T-helper 2 cell (primary cell): Measurements from ENCODE around the gene MAL.

ENCODE experiments used
- DNase-seq, 5 experiments: peaks; one replicate each; pipeline versions ENCODE4 v3.0.0 to v3.0.0-alpha.2; 2012 to 2022

The MAL gene

DNA sequence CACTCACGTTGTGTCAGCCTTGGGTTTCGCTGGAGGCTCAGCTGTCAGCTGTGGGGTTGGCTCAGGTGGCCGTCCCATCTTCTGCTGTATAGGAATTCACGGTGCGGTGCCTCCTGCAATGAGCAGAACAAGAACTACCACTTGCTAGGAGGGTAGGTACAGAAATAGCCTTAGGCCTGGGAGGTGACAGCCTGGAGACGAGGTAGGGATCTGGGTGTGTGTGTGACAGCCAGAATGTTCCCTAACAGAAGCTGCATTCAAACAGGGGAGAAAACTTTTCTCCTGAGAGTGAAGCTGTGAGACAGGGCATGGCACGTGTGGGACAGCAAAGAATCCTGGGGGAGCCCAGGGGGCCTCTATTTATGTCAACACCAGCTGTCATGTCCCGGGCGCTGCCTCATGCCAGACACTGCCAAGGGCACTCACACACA, 8.4 kb upstream of the MAL start:
- DNase-seq: no peak

DNA sequence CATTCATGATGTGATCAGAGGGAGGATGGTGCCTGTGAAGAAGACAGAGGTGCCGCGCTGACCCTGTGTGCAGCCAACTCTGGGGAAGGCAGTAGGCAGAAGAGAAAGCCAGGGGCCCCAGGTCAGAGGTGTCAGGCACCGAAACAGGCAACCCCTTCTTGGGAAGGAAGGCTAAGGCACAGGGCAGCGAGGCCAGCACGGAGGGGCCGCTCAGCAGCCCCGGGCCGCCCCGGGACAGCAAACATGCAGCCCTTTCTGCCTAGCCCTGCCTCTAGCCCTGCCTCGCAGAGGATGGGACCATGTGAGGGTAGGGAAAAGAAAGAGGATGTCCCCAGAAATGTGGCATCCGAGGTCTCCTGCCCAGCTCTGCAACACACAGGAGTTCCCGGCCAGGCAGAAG, 7.7 kb upstream of the MAL start:
- DNase-seq: no peak

DNA sequence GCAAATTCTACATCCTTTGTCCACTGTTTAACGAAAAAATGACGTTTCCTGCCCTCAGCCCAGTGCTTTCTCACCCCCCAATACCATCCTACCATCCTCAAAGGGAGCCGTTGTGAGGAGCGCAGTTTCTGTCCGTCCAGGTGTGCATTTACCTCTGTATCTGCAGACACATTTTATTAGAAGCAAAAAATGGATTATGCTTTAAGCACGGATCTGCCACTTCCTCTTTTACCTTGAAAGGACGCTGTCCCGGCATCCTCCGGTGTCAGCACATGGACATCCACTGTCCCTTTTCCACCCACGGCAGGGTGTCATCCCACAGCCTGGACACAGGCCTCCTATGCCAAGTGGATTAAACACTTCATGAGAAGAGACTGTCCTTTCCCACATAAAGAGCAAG, 7.2 kb upstream of the MAL start:
- DNase-seq: no peak

DNA sequence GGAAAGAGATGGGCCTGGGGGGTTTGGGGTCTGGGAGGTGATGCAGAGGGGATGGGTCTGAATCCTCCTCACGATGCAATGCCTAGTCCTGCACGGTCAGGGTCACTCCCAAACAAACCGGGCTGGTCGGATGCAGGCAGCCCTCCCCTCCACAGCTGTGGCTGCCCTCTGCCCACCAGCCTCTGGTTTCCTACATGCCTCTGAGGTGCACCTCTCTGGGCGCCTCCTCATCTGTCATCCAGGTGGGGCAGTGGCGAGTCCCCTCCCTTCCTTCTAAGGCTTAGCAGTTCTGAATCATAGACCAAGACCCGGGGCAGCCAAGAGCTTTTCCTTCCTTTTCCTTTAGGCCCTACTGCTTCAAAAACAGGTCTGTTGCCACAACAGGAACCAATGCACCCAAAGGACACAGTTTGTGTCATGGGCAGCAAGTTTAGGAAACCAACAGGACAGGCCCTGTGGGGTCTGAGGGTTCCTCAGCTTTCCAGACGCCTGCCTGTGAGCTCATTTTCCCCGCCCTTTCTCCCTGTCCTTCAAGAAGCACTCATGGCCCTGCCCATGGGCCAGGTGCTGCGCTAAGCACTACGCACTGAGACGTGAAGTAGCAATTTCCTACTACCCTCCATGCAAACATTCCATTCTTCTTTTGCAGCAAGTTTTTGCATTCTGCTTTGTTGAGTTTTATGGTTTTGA, 6.5 kb upstream of the MAL start:
- no peak for DNase-seq

DNA sequence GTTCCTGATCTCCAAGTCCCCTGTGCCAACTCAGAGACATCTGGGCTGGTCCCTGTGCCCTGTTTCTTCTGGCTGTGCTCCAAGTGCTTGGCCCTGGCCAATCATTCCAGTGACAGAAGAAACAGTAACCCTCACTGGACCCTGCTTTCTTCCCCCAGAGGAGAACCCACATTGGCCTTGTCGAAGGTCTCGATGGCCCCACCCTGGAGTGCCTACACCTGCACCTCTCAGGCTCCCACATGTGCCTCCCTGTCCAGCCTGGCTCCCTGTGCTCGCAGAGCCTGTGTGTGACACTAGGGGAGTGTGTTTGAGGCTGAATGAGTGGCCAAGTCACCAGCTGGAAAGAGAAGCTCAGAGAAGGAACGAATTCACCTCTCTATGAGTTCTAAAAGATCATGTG, 5.9 kb upstream of the MAL start:
- no peak for DNase-seq

DNA sequence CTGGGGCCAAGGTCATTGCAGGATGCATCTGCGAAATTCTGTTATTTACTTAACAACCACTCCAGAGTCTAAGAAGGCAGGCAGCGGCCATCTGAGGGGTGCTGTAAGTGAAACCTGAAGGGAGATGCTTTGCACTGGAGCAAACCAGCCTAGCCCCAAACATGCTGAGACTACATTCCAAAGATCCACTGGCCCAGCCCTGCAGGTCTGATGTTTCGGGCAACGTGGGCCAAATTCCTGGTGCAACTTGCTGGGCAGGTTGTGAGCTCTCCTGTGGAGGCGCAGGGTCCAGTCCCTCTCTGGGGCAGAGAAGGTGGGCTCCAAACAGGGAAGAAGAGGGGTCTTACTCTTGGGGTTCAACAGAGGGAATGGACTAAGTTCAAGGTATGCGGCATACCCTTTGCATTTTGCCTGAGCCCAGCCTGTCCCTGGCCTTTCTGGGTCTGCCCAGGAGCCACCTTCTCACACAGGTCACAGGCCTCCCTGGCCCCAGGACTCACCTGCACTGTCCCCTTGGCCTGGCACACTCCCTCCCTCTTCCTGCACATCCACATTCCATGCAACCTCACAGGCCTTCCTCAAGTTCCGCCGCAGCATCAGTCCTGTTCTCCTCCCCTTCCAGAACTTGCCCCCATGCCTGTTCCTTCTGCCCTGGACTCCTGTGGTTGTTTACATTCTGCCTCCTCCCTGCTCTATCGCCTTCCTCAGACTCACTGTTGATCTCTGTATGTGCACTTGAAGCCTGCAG, 5.1 kb upstream of the MAL start:
- DNase-seq: no peak

DNA sequence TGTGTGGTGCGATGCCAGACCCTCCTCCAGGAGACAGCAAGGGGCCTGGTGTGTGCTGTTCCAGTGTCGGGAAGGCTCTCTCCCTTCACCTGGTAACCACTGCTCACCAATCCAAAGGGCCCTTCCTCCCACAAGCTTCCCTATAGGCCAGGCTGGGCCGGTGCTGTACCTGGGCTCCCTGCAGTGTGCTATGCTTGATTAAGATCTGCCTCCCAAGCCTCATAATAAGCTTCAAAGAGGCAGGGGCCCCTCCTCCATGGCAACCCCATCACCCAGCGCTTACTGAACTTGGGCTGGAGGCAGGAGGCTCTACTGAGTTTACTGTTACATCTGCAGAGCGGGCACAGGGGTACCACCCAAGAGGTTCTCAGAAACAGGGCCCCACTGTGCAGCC, 4.5 kb upstream of the MAL start:
- no peak for DNase-seq

DNA sequence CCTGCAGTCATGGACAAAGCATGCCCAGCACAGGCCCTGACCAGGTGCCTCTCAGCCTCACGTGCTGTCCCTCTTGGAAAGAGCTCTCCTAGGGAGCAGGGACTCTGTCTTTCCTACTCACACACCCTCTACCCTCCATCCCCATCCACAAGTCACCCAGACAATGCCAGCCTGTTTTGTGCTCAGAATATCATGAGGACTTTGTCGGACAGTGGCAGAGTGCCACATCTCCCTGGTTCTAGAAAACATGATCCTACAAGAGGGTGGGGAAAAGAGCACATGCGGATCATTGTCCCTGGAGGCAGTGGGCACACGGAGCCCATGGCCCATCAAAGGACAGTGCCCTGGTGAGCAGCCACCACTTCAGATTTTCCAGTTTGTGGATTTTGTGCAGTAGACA, 3.7 kb upstream of the MAL start:
- no peak for DNase-seq

DNA sequence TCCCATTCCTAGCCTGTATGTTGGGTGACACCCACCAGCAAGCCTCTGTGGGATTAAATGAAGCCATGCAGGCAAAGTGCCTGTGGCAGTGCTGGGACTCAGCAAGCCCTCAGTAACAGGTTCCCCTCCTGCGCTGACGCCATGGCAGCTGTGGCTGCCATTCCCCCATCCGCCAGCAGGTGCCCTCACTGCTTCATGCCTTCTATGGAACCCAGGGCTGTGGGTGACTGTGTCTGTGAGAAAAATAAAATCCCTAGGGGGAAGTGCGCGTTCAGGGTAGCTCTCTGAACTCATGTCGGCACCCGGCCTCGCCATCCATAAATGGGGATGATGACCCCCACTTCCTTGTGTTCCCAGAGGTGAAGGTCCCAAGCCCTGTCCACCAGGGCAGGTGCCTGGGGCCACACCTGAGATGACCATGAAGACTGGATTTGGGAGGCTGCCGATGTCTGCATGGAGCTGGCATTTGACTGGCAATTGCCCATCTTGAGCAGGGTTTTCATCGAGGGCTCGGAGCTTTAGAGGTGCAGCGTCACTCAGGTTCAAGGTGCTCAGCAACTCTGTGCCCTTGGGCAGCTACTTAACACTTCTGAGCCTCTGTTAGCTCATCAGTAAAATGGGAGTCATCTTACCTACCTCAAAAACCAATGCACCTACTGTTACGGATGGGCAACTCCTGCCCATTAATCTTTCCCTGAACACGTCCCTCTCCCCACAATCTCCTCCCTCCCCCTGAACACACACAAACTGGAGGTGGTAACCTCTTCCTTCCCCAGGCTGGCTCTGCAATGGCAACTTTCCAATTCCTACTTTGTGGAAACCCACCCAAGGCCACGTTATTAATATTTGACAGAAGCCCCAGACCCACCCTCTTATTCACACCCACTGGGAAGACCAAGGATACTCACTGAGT, 2.9 kb upstream of the MAL start:
- DNase-seq: peak; percentile 23 to 87 (median 69)

DNA sequence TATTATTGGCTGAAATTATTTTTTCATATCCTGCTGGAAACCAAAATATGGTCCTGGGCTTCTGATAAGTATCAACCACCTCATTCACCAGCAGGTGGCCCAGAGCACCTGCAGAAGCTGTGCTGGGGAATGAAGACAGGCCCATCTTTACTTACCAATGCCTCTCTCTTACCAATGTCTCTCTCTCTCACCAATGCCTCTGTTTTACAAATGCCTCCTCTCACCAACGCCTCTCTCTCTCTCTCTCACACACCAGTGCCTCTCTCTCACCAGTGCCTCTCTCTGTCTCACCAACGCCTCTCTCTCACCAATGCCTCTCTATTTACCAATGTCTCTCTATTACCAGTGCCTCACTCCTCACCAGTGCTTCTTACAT, 2.3 kb upstream of the MAL start:
- peak in 4 of 5 experiments; percentile 15 to 89 (median 25) for DNase-seq

DNA sequence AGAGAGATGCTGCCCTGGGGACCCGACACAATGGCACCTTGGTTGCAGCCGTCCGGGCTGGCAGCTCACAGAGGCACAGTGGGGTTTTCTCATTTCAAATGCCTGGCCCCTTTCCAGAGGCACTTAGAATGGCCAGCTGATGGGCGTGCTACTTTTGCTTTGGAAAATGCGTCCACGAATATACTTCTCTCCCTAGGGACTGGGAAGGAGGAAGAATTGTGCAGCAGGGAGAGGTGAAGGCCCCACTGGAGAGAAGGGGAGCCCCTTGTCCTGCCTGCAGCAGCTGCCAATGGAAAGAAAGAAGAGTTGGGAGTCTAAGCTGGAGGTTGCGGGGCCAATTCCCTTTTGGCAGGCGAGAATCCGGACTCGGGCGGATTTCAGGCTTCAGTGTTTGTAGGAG, 1.1 kb upstream of the MAL start:
- no peak for DNase-seq

DNA sequence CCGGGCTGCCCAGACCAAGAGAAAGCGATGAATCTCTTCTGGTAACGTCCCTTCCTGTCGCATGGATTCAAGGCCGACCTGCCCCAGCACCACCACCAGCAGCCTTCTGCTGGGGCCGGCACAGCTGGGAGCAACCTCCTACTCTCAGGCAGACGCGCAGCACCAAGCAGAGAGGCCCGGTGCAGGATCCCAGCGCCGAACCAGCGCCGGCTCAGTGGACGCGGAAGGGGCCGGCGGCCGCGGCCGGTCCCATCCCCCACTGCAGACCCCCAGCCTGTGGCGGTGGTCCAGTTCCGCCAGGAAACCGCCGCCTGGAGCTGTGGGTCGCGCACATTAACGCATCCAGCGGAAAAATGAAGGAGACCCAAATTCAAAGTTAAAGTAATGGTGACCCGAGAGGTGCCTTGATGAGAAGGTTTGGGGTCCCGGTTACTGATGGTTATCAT, 525 bp upstream of the MAL start:
- peak in 1 of 5 experiments; percentile 54 for DNase-seq

DNA sequence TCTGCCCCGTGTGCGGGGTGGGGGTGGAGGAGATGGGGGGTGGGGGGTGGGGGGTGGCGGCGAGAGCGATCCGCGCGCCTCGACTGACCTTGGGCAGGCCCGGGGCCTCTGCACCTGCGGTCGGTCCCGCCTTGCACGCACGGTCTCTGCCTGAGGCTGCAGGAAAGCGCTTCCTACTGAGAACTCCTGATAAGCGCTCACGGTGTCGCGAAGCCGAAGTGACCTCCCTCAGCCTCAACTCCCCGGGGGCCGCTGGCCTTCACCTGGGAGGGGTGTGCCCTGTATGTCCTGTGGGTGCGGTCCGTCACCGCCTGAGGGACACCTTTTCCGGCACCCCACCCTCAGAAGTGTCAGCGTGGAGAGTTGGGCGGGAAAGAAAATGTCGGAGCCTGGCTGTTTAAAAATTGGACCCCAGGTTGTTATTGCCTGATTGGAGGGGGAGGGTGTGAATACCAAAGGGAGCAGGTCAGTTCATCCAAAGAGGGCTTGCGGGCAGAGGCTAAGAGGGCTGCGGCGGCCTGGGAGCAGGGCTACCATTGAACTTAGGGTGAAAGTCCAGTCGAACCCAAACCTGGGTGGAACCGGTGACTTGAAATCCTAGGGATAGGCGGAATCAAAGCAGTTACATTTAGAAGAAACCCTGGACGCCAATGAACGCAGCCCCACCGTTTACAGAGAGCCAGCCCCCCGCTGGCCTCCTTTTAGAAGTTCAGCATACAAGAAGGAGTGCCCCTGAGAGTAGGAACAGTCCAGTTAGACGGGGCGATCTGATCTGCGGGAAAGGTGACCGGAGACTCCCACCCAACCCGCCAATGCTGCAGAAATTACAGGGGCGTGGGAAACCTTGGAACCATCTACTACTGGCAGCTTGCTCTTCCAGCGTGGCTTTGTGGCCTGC, 1.2 kb downstream of the MAL start:
- DNase-seq: peak in 1 of 5 experiments; percentile 62

DNA sequence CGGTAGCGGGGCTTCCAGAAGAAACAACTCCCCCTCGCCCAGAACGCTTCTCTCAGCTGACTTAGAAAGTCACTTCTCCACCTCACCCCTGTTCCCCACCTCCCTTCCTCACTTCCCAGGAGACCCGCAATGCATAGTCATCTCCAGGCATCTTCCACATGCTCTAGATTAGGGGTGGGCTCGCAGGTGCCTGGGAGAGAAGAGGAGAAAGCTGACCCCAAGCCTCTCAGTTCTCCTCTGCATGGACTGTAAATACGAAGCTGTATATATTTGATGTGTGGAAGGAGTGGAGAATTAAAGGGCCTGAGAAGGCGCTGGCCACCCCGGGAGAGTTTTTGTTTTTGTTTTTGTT, 1.8 kb downstream of the MAL start:
- no peak for DNase-seq

DNA sequence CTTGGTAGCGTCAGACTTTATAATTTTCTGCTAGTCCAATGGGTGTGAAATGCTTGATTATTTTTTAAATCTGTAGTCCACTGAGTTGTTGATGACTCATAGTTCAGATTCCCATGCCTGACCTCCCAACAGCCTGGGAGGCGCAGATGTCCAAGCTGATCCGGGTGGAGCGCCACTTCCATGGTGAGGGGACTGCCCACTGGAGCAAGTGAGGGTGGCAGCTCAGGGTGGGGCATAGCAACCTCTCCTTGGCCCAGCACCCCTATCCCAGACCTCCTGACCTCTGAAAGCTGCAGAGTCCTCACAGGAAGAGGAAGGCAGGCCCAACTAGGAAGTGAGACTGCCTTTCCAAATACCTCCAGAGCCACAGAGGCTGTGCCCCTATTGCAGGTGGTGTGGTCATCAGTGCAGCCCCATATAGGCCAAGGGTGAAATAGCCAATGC, 4.4 kb downstream of the MAL start:
- no peak for DNase-seq

DNA sequence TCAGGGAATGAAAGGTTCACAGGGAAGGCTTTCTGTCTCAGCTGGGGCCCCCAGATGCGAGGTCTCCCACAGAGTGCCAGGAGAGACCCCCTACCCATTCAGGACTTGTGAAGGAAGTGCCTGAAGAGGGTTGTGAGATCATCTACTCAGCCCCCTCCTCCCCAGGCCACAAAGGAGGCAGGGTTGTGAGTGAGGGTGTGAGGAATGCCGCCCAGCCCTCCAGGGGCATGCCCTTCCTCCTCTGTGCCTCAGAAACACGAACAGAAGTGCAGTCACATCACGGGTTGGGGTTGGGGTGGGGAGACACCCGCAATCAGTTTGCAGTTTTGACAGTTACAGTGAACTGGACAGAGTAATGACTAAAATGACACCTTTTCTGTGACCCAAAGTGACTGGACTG, 5.0 kb downstream of the MAL start:
- DNase-seq: no peak

DNA sequence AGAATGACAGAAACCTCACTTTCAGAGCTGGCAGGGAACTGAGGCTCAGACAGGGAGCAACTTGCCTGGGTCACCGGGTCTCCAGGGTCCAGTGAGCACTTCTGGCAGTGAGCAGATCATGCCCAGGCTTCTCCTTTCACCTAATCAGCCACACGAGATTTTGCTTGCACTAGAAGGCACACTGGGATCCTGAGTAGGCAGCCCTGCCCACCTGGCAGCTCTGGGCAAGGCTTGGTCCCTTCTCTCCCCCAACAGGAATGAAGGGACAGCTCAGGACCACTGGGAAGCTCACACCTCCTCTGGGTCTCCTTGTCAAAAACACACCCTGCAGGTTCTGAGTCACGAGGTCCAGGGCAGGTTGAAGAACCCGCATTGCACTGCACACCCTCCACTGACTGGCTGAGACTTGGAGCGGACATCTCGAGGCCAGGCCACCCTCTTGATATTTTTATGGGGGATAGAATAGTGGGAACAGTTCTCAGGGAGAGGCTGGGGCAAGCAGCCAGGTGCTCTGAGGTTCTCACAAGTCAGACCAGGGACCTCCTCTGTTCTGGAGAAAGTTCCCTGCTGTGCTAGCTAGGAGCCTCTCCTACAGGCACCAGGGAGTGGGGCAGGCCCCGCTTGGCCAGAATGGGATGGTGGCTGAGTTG, 5.7 kb downstream of the MAL start:
- no peak for DNase-seq

DNA sequence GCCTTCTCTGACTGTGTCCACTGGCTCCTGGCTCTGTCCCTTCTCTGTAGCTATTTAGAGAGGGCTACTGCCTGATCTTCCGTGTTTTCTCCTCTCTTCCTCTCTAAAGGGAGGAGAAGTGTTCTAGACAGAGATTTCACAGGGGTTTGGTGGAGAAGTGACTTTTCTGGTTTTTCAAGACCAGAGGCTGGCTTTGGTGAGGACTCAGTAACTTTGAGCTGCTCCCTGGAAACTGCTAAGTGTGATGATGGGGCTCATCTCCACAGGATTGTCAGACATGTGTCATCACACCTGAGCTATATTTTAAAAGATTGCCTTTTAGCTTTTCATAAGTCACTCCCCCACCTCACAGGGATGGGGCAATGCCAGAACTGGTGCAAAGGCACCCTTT, 6.2 kb downstream of the MAL start:
- no peak for DNase-seq

DNA sequence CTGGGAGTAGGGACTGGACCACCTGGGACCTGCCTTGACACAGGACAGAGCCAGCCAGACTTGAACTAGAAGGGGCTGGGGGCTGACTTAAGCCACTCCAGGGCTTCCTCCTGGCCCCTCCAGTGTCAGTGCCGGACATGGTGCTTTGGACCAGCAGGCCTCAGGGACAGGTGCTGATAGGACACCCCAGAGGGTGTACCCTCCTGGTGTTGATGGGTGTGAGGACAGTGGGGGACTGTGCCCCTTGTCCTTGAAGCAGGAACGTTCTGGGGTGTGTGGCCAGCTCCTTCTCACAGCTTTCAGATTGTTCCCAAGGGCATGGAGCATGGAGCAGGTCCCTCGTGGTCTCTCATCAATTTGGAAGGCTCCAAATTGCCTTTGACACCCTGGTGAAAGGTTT, 6.8 kb downstream of the MAL start:
- no peak for DNase-seq

DNA sequence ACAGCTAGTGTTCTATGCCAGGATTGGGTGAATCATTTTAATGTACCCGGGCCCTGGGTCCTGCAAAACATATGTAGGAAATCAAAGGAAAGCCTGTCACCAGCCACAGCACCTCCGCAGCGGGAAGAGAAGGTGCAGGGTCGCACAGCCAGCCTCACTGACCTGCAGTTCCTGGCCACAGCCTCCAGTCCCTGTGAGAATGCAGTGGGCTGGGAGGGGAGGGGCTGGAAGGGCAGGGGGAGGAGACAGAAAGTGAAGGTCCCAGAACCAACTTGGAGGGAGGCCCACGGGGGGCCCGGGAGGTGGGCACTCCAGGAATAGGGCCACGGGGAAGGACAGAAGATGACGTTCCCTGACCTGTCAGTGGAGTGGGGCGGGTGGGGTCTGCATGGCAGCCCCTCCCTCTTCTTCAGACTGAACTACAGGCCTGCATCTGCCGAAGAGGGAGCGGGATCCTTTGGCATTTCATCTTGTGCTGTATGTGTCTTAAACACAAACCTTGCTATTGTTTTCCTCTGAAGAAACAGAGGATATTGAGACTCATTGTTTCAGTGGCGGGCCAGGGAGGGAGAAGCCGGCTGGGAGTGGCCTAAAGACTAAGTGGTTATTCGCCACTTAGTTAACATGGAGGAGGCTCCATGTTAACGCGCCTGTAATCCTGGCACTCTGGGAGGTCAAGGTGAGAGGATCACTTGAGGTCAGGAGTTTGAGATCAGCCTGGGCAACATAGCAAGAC, 7.5 kb downstream of the MAL start:
- no peak for DNase-seq

DNA sequence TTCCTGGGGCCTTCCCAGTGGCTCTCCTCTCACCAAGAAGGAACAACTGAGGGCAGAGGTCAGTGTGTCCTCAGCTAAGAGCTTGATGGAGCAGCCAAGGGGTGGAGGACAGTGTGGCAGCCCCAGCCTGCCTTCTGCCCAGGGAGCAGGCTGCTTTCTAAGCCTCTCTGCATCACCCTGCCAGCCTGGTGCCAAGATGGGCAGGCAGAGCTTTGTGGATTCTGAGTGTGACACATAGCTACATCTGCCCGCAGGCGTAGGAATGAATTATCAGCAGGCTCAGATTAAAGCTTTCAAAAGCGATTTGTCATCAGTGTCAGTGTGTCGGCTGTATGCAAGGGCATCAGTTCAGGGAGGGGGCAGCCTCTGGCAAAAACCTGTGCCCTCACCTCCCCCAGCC, 8.7 kb downstream of the MAL start:
- DNase-seq: no peak
